Left lung (tissue), 14 donors: ENCODE results near the gene OCRL. TPM values are rescaled to one million over a fixed set of nuclear protein-coding genes. Genes with fewer than 3 reads are reported as not detected.

Source experiments
- ATAC-seq: fragments of 200-7000 bp; cut with Tn5 transposase; one replicate; pipeline ENCODE4 v1.9.1; 2020; ENCODE audit warnings: moderate library complexity
- DNase-seq, 4 donors: peaks; one replicate each; pipeline ENCODE4 v3.0.0-alpha.2; 2013 to 2020
- H3K27ac ChIP-seq, 2 donors: fragments of 200-600 bp; sonication (generic) in 1 of 2; one replicate each; pipeline versions ENCODE4 v1.5.0 to v1.8.0; 2020 to 2021
- H3K27me3 ChIP-seq, 2 donors: fragments of 200-600 bp; sonication (generic) in 1 of 2; one replicate each; pipeline versions ENCODE4 v1.5.0 to v1.8.0; 2020 to 2021
- H3K36me3 ChIP-seq, 2 donors: fragments of 200-600 bp; sonication (generic) in 1 of 2; one replicate each; pipeline versions ENCODE4 v1.5.0 to v1.8.0; 2020 to 2021
- H3K4me1 ChIP-seq, 2 donors: fragments of 200-600 bp; one replicate each; pipeline ENCODE4 v1.8.0; 2021
- H3K4me3 ChIP-seq, 2 donors: fragments of 200-600 bp; sonication (generic) in 1 of 2; one replicate each; pipeline versions ENCODE4 v1.5.0 to v1.8.0; 2020 to 2021; ENCODE audit warnings: mild to moderate bottlenecking in 1 of 2
- H3K9me3 ChIP-seq, 2 donors: fragments of 200-600 bp; sonication (generic) in 1 of 2; one replicate each; pipeline versions ENCODE4 v1.5.0 to v1.8.0; 2020 to 2021
- intact Hi-C, 2 donors: fragments of 100-400 bp; cut with DNase I; formaldehyde crosslinking; loops; one replicate each; pipeline versions ENCODE4 v1.11.2 to v1.14.2; 2022
- long read RNA-seq, 12 donors: library from polyadenylated mRNA in 2 of 12; unstranded in 2 of 12; transcript quantifications; one replicate each; pipeline ENCODE4 v2.0.0 and lab custom pipeline, GENCODE V29; 2019 to 2026
- polyA plus RNA-seq, 6 donors: library from polyadenylated mRNA; unstranded; fragments of 120-200 nt; gene quantifications; one replicate each; pipeline ENCODE4 v1.2.1, GENCODE V29; 2013; ENCODE audit not compliant: insufficient read length in 6 of 6
- total RNA-seq, 2 donors: library from RNA; stranded (reverse); fragmentation: NEBNext Ultra II Directional; extraction: Animal tissue kit (Norgen Biotek cat#: 25700); gene quantifications; one replicate each; pipeline ENCODE4 v1.2.1, GENCODE V29; 2021
- TF ChIP-seq, protein P1 (sequence below), 2 donors: fragments of 200-600 bp; sonication (generic) in 1 of 2; IDR thresholded peaks; one replicate each; pipeline versions ENCODE4 v1.5.0 to v1.8.0; 2021; ENCODE audit warnings: antibody characterized with exemption in 2 of 2
- donor health status: DM: no; HTN: yes; CAD: no.
- donor health status: DM: no; HTN: no; CAD: no.

The OCRL gene
- total RNA-seq (10 to 100 TPM; 21.3 to 22.9 TPM), polyA plus RNA-seq (10 to 100 TPM; 26.2 to 30.2 (median 28.1) TPM)
- long read RNA-seq, donor 1, result 0 reads
- long read RNA-seq, donor 2, full-length matches to known transcripts, result 1 of 1 reads
- long read RNA-seq, donor 2, partial matches to known transcripts, result 0 of 1 reads
- long read RNA-seq, donor 2, other reads (novel, unspliced or antisense), result 0 of 1 reads
- long read RNA-seq, donor 3, full-length matches to known transcripts, result 2 of 2 reads
- long read RNA-seq, donor 3, partial matches to known transcripts, result 0 of 2 reads
- long read RNA-seq, donor 3, other reads (novel, unspliced or antisense), result 0 of 2 reads
- long read RNA-seq, donor 4, partial matches to known transcripts, result 1 of 2 reads
- long read RNA-seq, donor 4, other reads (novel, unspliced or antisense), result 1 of 2 reads
- long read RNA-seq, donor 5, result 0 reads
- long read RNA-seq, donor 6, full-length matches to known transcripts, result 2 of 2 reads
- long read RNA-seq, donor 6, partial matches to known transcripts, result 0 of 2 reads
- long read RNA-seq, donor 6, other reads (novel, unspliced or antisense), result 0 of 2 reads
- long read RNA-seq, donor 7, result 0 reads
- long read RNA-seq, donor 8, partial matches to known transcripts, result 0 of 1 reads
- long read RNA-seq, donor 8, other reads (novel, unspliced or antisense), result 0 of 1 reads
- long read RNA-seq, donor 9, result 0 reads
- long read RNA-seq, donor 10, result 0 reads
- long read RNA-seq, donor 11, full-length matches to known transcripts, result 3 of 29 reads
- long read RNA-seq, donor 11, partial matches to known transcripts, result 26 of 29 reads
- long read RNA-seq, donor 11, other reads (novel, unspliced or antisense), result 0 of 29 reads
- long read RNA-seq, donor 12, full-length matches to known transcripts, result 2 of 2 reads
- long read RNA-seq, donor 12, partial matches to known transcripts, result 0 of 2 reads
- long read RNA-seq, donor 12, other reads (novel, unspliced or antisense), result 0 of 2 reads

DNA sequence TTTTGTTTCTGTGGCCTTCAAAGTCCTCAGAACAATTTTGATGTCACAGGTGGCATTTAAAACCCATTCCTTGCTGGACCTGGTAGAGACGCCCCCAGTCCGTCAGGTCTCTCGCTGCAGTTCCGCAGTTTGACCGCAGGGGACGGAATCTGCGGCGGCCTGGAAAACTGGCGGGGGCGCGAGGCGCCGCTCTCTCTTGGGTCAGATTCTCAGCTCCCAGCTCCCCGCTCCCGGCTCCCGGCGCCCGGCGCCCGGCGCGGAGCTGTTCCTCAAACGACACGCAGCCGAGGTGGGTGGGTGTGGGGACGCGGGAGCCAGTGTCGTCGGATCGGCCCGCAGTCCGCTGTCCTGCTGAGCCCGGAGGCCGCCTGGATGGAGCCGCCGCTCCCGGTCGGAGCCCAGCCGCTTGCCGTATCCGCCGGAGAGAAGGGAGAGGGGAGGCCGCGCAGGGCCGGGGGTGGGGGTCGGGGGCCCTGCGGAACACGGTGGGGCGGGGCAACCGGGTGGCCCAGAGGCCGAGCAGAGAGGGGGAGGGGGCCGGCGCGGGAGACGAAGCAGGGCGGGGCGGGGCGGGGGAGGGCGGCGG is at the start of gene OCRL:
OCRL (plus strand) TSS at position 192 of the 586 bp plus-strand sequence; CDS start at position 373, 181 bp downstream.
- TF ChIP-seq, protein P1, sequence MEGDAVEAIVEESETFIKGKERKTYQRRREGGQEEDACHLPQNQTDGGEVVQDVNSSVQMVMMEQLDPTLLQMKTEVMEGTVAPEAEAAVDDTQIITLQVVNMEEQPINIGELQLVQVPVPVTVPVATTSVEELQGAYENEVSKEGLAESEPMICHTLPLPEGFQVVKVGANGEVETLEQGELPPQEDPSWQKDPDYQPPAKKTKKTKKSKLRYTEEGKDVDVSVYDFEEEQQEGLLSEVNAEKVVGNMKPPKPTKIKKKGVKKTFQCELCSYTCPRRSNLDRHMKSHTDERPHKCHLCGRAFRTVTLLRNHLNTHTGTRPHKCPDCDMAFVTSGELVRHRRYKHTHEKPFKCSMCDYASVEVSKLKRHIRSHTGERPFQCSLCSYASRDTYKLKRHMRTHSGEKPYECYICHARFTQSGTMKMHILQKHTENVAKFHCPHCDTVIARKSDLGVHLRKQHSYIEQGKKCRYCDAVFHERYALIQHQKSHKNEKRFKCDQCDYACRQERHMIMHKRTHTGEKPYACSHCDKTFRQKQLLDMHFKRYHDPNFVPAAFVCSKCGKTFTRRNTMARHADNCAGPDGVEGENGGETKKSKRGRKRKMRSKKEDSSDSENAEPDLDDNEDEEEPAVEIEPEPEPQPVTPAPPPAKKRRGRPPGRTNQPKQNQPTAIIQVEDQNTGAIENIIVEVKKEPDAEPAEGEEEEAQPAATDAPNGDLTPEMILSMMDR (IDR thresholded peaks at IDR 0.05), result peak; percentile 69 to 75
- Histone ChIP-seq H3K27me3 (no peaks in the 10 kb centered on the region), H3K27ac (peak within 1 kb of the TSS in 1 of 2 donors; percentile 69), H3K9me3 (no peaks in the 10 kb centered on the region), H3K4me1 (no peaks in the 10 kb centered on the region), H3K4me3 (peak within 1 kb of the TSS; percentile 41 to 58), H3K36me3 (peaks cover 0 to 2% of the 10 kb centered on the region in 2 donors)
- peak; percentile 96 for ATAC-seq
- intact Hi-C loops, result no loop called here
- DNase-seq, result peak; percentile 47 to 92 (median 68)

DNA sequence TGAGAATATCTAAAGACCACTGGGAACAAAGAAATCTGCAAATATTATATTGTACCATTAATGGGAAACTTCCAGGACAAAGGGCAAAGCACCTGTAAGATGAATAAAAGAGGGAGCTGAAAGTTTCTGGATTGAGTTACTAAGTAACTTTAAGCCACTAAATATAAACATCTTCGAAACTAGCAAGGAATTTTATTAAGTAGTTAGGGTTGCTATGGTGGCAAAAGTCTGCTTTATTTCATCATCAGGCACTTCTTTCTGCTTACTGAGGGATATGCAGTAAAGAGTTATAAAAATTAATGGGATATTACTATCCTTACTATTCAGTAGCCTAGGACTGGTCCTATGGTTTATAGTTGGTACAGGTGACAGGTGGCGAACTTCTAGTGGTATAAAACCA is 49.7 kb upstream of the OCRL start:
- H3K36me3 ChIP-seq, result peaks cover 0 to 3% of the 10 kb centered on the region in 2 donors
- TF ChIP-seq, protein P1 (IDR thresholded peaks at IDR 0.05), result no peak
- no peak overlapping the region for H3K27ac ChIP-seq
- no peak overlapping the region for H3K4me3 ChIP-seq
- DNase-seq, result no peak
- no peaks in the 10 kb centered on the region for H3K9me3 ChIP-seq
- H3K4me1 ChIP-seq, result no peaks in the 10 kb centered on the region
- peak; percentile 57 for ATAC-seq
- intact Hi-C loops, result no loop called here
- no peaks in the 10 kb centered on the region for H3K27me3 ChIP-seq

DNA sequence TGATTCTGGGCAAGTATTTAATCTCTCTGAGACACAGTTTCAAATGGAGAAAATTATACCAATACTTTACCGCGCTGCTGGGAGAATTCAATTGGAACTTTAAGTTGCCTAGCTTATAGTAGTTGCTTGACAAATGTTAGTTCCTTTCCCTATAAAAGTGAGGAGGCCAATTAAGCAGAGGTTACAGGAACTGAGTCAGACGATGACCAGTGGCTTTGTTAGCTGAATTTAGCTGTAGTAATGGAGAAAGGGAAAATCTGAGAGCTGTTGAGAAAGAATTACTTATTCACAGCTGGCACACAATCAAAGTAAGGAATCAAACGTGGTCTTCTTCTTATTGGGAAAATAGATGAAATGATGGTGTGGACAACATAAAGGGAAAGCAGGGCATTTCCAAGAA is 46.4 kb upstream of the OCRL start:
- Histone ChIP-seq H3K27ac (no peak overlapping the region), H3K4me1 (no peaks in the 10 kb centered on the region), H3K9me3 (no peaks in the 10 kb centered on the region), H3K36me3 (peaks cover 0 to 3% of the 10 kb centered on the region in 2 donors), H3K4me3 (no peak overlapping the region), H3K27me3 (no peaks in the 10 kb centered on the region)
- TF ChIP-seq, protein P1 (IDR thresholded peaks at IDR 0.05), result no peak
- ATAC-seq (no peak), DNase-seq (no peak)
- intact Hi-C loops, result no loop called here

GRCh38 chrX:129494887-129495286 is 45.2 kb upstream of the OCRL start:
- no peaks in the 10 kb centered on the region for H3K4me1 ChIP-seq
- no peak for DNase-seq
- H3K36me3 ChIP-seq, result no peaks in the 10 kb centered on the region
- no peaks in the 10 kb centered on the region for H3K9me3 ChIP-seq
- TF ChIP-seq, protein P1 (IDR thresholded peaks at IDR 0.05), result no peak
- ATAC-seq, result no peak
- no peak overlapping the region for H3K27ac ChIP-seq
- intact Hi-C loops, result no loop called here
- no peaks in the 10 kb centered on the region for H3K27me3 ChIP-seq
- no peak overlapping the region for H3K4me3 ChIP-seq
